Activated B cell treated with CpG ODN at 0.5 μM for 24 hours (primary cell): ENCODE results near the gene THBS1. TPM values are rescaled to one million over a fixed set of nuclear protein-coding genes. Genes with fewer than 3 reads are reported as not detected.

Experiments
- ATAC-seq: fragments of 200-7000 bp; cut with Tn5 transposase; one replicate; pipeline ENCODE4 v1.10.0; 2021; ENCODE audit warnings: low read depth, mild to moderate bottlenecking, moderate library complexity
- CTCF ChIA-PET: fragments of 350-600 bp; sonication (Branson Sonifier 250); formaldehyde crosslinking; loops from one replicate; lab custom pipeline; 2021; ENCODE audit warnings: antibody characterized with exemption; lab: Charles Lee
- POLR2A ChIA-PET: fragments of 350-600 bp; sonication (Branson Sonifier 250); formaldehyde crosslinking; loops from one replicate; lab custom pipeline; 2021; ENCODE audit warnings: antibody characterized with exemption; lab: Charles Lee
- DNase-seq: peaks from one replicate; pipeline ENCODE4 v3.0.0; 2022
- H3K27ac Mint-ChIP-seq: one replicate; pipeline ENCODE4 v1.8.0; 2020; ENCODE audit warnings: mixed read lengths
- H3K27me3 Mint-ChIP-seq: one replicate; pipeline ENCODE4 v1.8.0; 2021; ENCODE audit warnings: mixed read lengths
- H3K36me3 Mint-ChIP-seq: one replicate; pipeline ENCODE4 v1.8.0; 2021; ENCODE audit warnings: low read depth, mixed read lengths
- H3K4me1 Mint-ChIP-seq: one replicate; pipeline ENCODE4 v1.8.0; 2021; ENCODE audit warnings: mixed read lengths
- H3K4me3 Mint-ChIP-seq: one replicate; pipeline ENCODE4 v1.8.0; 2020; ENCODE audit warnings: mild to moderate bottlenecking, mixed read lengths
- H3K9me3 Mint-ChIP-seq: one replicate; pipeline ENCODE4 v1.8.0; 2020; ENCODE audit warnings: mixed read lengths
- intact Hi-C: fragments of 100-400 bp; cut with micrococcal nuclease; formaldehyde crosslinking; loops from one replicate; pipeline ENCODE4 v1.15.1; 2024
- total RNA-seq: library from RNA; stranded (reverse); gene quantifications from 2 replicates; pipeline ENCODE4 v1.2.3, GENCODE V29; 2022
- TF ChIP-seq, protein P1 (sequence below): fragments of 200-600 bp; IDR thresholded peaks from one replicate; pipeline ENCODE4 v1.8.0; 2022; ENCODE audit warnings: antibody characterized with exemption, mild to moderate bottlenecking

The THBS1 gene
- total RNA-seq, 1 donor from 2014 or later = 1.7 TPM

DNA sequence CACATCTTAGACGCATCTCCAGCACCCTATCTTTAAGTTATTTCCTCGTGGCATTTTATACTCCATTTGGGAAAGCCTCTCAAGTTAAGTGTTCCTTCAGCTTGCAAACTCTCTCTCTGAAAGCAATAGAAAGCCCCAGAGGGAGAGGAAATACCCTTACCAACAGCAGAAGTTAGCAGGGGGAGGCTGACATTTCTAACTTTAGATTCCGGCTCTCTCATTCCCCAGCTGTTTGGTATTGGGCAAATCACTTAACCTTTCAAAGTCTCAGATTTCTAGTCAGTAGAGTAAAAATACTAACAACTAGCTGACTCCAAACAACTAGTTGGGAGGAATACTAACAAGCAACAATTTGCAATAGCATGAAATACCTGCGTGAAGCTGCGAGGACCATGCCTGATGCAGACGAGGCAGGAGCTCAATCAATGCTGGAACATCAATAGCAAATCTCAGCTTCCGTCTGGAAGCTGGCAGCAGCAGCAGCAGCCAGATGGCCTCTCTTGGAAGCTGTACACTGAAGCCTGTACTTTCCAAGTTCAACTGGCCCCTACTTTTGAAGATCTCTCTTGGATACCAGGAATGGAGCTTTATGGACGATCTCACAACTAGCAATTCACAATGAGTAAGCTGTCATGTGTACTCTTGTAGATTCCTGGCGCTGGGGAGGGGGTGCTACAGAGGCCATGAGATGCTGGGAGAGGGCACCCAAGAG, 47.8 kb downstream of the THBS1 start:
- TF ChIP-seq, protein P1, sequence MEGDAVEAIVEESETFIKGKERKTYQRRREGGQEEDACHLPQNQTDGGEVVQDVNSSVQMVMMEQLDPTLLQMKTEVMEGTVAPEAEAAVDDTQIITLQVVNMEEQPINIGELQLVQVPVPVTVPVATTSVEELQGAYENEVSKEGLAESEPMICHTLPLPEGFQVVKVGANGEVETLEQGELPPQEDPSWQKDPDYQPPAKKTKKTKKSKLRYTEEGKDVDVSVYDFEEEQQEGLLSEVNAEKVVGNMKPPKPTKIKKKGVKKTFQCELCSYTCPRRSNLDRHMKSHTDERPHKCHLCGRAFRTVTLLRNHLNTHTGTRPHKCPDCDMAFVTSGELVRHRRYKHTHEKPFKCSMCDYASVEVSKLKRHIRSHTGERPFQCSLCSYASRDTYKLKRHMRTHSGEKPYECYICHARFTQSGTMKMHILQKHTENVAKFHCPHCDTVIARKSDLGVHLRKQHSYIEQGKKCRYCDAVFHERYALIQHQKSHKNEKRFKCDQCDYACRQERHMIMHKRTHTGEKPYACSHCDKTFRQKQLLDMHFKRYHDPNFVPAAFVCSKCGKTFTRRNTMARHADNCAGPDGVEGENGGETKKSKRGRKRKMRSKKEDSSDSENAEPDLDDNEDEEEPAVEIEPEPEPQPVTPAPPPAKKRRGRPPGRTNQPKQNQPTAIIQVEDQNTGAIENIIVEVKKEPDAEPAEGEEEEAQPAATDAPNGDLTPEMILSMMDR = no peak
- ChIA-PET POLR2A (no interaction called here), CTCF (no interaction called here)
- no peak overlapping the region for H3K4me3 Mint-ChIP-seq
- intact Hi-C loops = no loop called here
- H3K9me3 Mint-ChIP-seq = no peaks in the 10 kb centered on the region
- no peaks in the 10 kb centered on the region for H3K36me3 Mint-ChIP-seq
- ATAC-seq (no peak), DNase-seq (no peak)
- H3K27ac Mint-ChIP-seq = no peak overlapping the region
- H3K4me1 Mint-ChIP-seq = peaks cover 3% of the 10 kb centered on the region
- no peaks in the 10 kb centered on the region for H3K27me3 Mint-ChIP-seq

DNA sequence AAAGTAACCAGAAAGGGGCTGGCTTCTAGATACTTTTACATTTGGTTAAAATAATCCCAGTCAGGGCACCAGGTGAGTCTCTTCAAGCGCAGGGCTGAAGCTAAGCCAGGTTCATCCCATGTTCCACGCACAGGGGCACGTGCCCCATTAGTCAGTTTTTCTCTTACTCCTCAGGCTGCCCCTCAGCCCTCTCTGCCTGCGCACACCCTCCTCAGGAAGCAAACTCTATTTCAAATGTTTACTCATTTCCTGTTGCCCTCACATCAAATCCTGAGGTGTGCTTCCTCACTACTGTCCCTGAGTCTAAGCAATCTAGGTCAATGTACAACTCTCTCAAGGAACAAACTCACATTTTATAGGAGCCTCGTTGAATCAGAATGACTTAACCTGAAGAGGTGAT, 48.5 kb downstream of the THBS1 start:
- H3K27me3 Mint-ChIP-seq = no peaks in the 10 kb centered on the region
- H3K9me3 Mint-ChIP-seq = no peaks in the 10 kb centered on the region
- no peak overlapping the region for H3K4me3 Mint-ChIP-seq
- TF ChIP-seq, protein P1 = no peak
- H3K36me3 Mint-ChIP-seq = no peaks in the 10 kb centered on the region
- ChIA-PET CTCF (no interaction called here), POLR2A (no interaction called here)
- H3K4me1 Mint-ChIP-seq = no peaks in the 10 kb centered on the region
- DNase-seq (no peak), ATAC-seq (no peak)
- intact Hi-C loops = no loop called here
- no peak overlapping the region for H3K27ac Mint-ChIP-seq

DNA sequence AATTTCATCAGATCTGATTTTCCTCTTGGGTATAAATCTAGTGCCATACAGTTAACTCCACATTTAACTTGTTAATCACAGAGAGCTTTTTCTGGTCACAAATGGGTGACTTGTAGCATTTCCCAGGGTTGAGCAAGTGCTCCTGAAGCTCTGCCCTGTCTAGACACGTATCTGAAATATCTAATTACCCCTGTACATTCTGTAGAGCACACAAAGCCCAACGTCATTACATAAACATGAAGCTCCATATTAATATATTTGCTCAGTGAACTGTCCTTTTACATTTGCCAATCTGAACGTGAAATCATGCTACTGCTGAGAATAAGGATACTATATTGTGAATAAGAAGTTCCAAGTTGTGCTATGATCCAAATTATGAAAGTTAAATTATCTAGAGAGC, 49.0 kb downstream of the THBS1 start:
- TF ChIP-seq, protein P1 = no peak
- H3K36me3 Mint-ChIP-seq = no peaks in the 10 kb centered on the region
- no peaks in the 10 kb centered on the region for H3K4me1 Mint-ChIP-seq
- no peak overlapping the region for H3K27ac Mint-ChIP-seq
- intact Hi-C loops = no loop called here
- no peaks in the 10 kb centered on the region for H3K9me3 Mint-ChIP-seq
- no peak for DNase-seq
- no peaks in the 10 kb centered on the region for H3K27me3 Mint-ChIP-seq
- H3K4me3 Mint-ChIP-seq = no peak overlapping the region
- CTCF ChIA-PET = no interaction called here
- POLR2A ChIA-PET = no interaction called here
- no peak for ATAC-seq

DNA sequence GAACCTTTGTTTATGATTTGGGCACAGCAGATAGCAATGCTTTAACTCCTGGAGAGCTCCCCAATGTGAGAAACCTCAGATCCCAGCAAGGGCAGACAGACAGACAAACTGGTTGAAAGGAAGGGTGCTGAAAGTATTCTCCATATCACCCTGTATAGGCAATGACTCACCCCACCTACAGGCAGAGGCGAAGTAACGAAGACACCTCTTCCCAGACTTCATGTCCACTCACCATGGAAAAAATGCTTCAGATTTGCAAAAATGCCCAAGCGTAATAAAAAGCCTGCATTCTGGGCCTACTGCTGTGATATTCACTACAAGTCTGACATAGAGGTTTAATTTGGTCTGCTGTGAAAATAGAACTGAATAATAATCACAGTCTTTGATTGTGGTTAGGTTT, 50.5 kb downstream of the THBS1 start:
- TF ChIP-seq, protein P1 = no peak
- Mint-ChIP-seq H3K4me1 (no peaks in the 10 kb centered on the region), H3K27ac (no peak overlapping the region), H3K4me3 (no peak overlapping the region), H3K36me3 (no peaks in the 10 kb centered on the region), H3K27me3 (no peaks in the 10 kb centered on the region), H3K9me3 (no peaks in the 10 kb centered on the region)
- ATAC-seq (no peak), DNase-seq (no peak)
- ChIA-PET CTCF (no interaction called here), POLR2A (no interaction called here)
- intact Hi-C loops = no loop called here

DNA sequence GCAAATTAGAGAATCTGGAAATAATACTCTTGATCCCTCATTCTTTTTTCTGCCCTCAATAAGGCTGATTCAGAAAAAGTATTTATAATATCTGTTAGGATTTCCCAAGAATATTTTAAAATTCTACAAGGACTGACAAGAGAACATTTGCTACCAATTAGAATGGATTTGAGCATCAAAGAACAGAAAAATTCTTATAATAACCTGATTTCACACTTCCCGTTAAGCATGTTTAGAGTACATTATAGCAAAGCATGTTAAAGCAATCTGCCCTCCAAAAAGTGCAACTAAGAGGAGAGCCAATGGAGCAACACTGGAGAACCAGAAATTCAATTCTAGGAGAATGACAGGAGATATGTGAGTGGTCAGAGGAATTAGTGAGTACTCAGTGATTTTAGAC, 57.2 kb downstream of the THBS1 start:
- ATAC-seq = no peak
- TF ChIP-seq, protein P1 = no peak
- intact Hi-C loops = no loop called here
- Mint-ChIP-seq H3K4me3 (no peak overlapping the region), H3K36me3 (no peaks in the 10 kb centered on the region), H3K9me3 (no peaks in the 10 kb centered on the region), H3K27ac (no peak overlapping the region), H3K27me3 (peaks cover 5% of the 10 kb centered on the region), H3K4me1 (no peaks in the 10 kb centered on the region)
- no peak for DNase-seq
- ChIA-PET CTCF (no interaction called here), POLR2A (no interaction called here)
